ENCODE data around the gene IQGAP1.

The IQGAP1 gene

GRCh38 chr15:90388462-90389380 lies 679 bp downstream of the IQGAP1 start:
- WGBS (ENCODE audit: insufficient coverage), result 2% methylated on average over 37 of the region's 52 CpGs
- POLR2A ChIA-PET, result no interaction called here
- H3K27me3 ChIP-seq (replicated peaks in 2 of 5; ENCODE audit: control insufficient read depth in 4 of 5, insufficient read depth in 5 of 5, low read length in 4 of 5), result peaks cover 0 to 2% (median 0%) of the 10 kb centered on the region in 5 experiments
- peaks cover 0 to 16% (median 13%) of the 10 kb centered on the region in 4 experiments for H3K4me1 ChIP-seq (ENCODE audit: control extremely low read depth in 1 of 4, control insufficient read depth in 4 of 4, insufficient read depth in 4 of 4, low read length in 3 of 4)
- peak overlapping the region; percentile 66 to 90 for H3K27ac ChIP-seq (ENCODE audit: insufficient read depth in 1 of 2, low read depth in 1 of 2, low read length in 2 of 2, poor library complexity in 1 of 2, severe bottlenecking in 2 of 2)
- CTCF ChIA-PET, result interaction anchor here (0.7 to 1.9 kb wide), 7 partner anchors 11 to 93 kb away, joined by 3 to 11 read pairs (median 4); no protein-coding TSS in a partner anchor
- peaks cover 0 to 20% (median 10%) of the 10 kb centered on the region in 4 experiments for H3K36me3 ChIP-seq (ENCODE audit: control insufficient read depth in 4 of 4, insufficient read depth in 4 of 4, low read length in 3 of 4)
- H3K9me3 ChIP-seq (ENCODE audit: control extremely low read depth in 1 of 5, control insufficient read depth in 4 of 5, insufficient read depth in 2 of 5, low read depth in 1 of 5, low read length in 4 of 5), result no peaks in the 10 kb centered on the region
- DNase-seq, result peak; percentile 60 to 85 (median 80)
- peak overlapping the region; percentile 73 to 96 (median 84) for H3K4me3 ChIP-seq (ENCODE audit: control insufficient read depth in 1 of 7, extremely low read depth in 1 of 7, insufficient read depth in 4 of 7, low read depth in 2 of 7, low read length in 6 of 7)

- CTCF ChIA-PET, result interaction anchor here (1.9 kb wide), 1 partner anchor 28 kb away, joined by 11 read pairs; no protein-coding TSS in a partner anchor
These were observed 1.5 kb downstream of the IQGAP1 start for GRCh38 chr15:90389513-90389912.

GRCh38 chr15:90393040-90393439 lies 5.0 kb downstream of the IQGAP1 start:
- CTCF ChIA-PET, result no interaction called here
- Histone ChIP-seq H3K4me3 (ENCODE audit: control insufficient read depth in 1 of 7, extremely low read depth in 1 of 7, insufficient read depth in 4 of 7, low read depth in 2 of 7, low read length in 6 of 7) (no peak overlapping the region), H3K36me3 (ENCODE audit: control insufficient read depth in 4 of 4, insufficient read depth in 4 of 4, low read length in 3 of 4) (peaks cover 2 to 22% (median 11%) of the 10 kb centered on the region in 4 experiments), H3K27ac (ENCODE audit: insufficient read depth in 1 of 2, low read depth in 1 of 2, low read length in 2 of 2, poor library complexity in 1 of 2, severe bottlenecking in 2 of 2) (no peak overlapping the region), H3K4me1 (ENCODE audit: control extremely low read depth in 1 of 4, control insufficient read depth in 4 of 4, insufficient read depth in 4 of 4, low read length in 3 of 4) (peaks cover 0 to 12% (median 9%) of the 10 kb centered on the region in 4 experiments), H3K27me3 (replicated peaks in 2 of 5; ENCODE audit: control insufficient read depth in 4 of 5, insufficient read depth in 5 of 5, low read length in 4 of 5) (peaks cover 0 to 4% (median 0%) of the 10 kb centered on the region in 5 experiments), H3K9me3 (ENCODE audit: control extremely low read depth in 1 of 5, control insufficient read depth in 4 of 5, insufficient read depth in 2 of 5, low read depth in 1 of 5, low read length in 4 of 5) (no peaks in the 10 kb centered on the region)
- DNase-seq, result peak in 1 of 3 donors; percentile 22
- no CpG with 5 or more reads among the region's 1 CpG for WGBS (ENCODE audit: insufficient coverage)
- POLR2A ChIA-PET, result no interaction called here

More at GRCh38 chr15:90389513-90389912, 1.5 kb downstream of the IQGAP1 start:
- 98% methylated on average over 5 of the region's 6 CpGs for WGBS (ENCODE audit: insufficient coverage)
- POLR2A ChIA-PET, result no interaction called here
- Histone ChIP-seq H3K4me1 (ENCODE audit: control extremely low read depth in 1 of 4, control insufficient read depth in 4 of 4, insufficient read depth in 4 of 4, low read length in 3 of 4) (peaks cover 0 to 16% (median 13%) of the 10 kb centered on the region in 4 experiments), H3K27ac (ENCODE audit: insufficient read depth in 1 of 2, low read depth in 1 of 2, low read length in 2 of 2, poor library complexity in 1 of 2, severe bottlenecking in 2 of 2) (no peak overlapping the region), H3K4me3 (ENCODE audit: control insufficient read depth in 1 of 7, extremely low read depth in 1 of 7, insufficient read depth in 4 of 7, low read depth in 2 of 7, low read length in 6 of 7) (peak overlapping the region in 5 of 7 experiments; percentile 15 to 96 (median 84)), H3K27me3 (replicated peaks in 2 of 5; ENCODE audit: control insufficient read depth in 4 of 5, insufficient read depth in 5 of 5, low read length in 4 of 5) (peaks cover 0 to 2% (median 0%) of the 10 kb centered on the region in 5 experiments), H3K36me3 (ENCODE audit: control insufficient read depth in 4 of 4, insufficient read depth in 4 of 4, low read length in 3 of 4) (peaks cover 0 to 20% (median 10%) of the 10 kb centered on the region in 4 experiments), H3K9me3 (ENCODE audit: control extremely low read depth in 1 of 5, control insufficient read depth in 4 of 5, insufficient read depth in 2 of 5, low read depth in 1 of 5, low read length in 4 of 5) (no peaks in the 10 kb centered on the region)
- no peak for DNase-seq

GRCh38 chr15:90394074-90394473 lies 6.0 kb downstream of the IQGAP1 start:
- H3K4me3 ChIP-seq (ENCODE audit: control insufficient read depth in 1 of 7, extremely low read depth in 1 of 7, insufficient read depth in 4 of 7, low read depth in 2 of 7, low read length in 6 of 7), result no peak overlapping the region
- H3K9me3 ChIP-seq (ENCODE audit: control extremely low read depth in 1 of 5, control insufficient read depth in 4 of 5, insufficient read depth in 2 of 5, low read depth in 1 of 5, low read length in 4 of 5), result no peaks in the 10 kb centered on the region
- H3K36me3 ChIP-seq (ENCODE audit: control insufficient read depth in 4 of 4, insufficient read depth in 4 of 4, low read length in 3 of 4), result peaks cover 2 to 22% (median 11%) of the 10 kb centered on the region in 4 experiments
- no CpG with 5 or more reads among the region's 1 CpG for WGBS (ENCODE audit: insufficient coverage)
- no peak for DNase-seq
- POLR2A ChIA-PET, result no interaction called here
- peaks cover 0 to 4% (median 0%) of the 10 kb centered on the region in 5 experiments for H3K27me3 ChIP-seq (replicated peaks in 2 of 5; ENCODE audit: control insufficient read depth in 4 of 5, insufficient read depth in 5 of 5, low read length in 4 of 5)
- CTCF ChIA-PET, result interaction anchor here (0.9 to 1.3 kb wide), 2 partner anchors 19 to 27 kb away, joined by 3 to 4 read pairs; no protein-coding TSS in a partner anchor
- H3K4me1 ChIP-seq (ENCODE audit: control extremely low read depth in 1 of 4, control insufficient read depth in 4 of 4, insufficient read depth in 4 of 4, low read length in 3 of 4), result peaks cover 0 to 11% (median 7%) of the 10 kb centered on the region in 4 experiments
- no peak overlapping the region for H3K27ac ChIP-seq (ENCODE audit: insufficient read depth in 1 of 2, low read depth in 1 of 2, low read length in 2 of 2, poor library complexity in 1 of 2, severe bottlenecking in 2 of 2)

GRCh38 chr15:90394748-90395442 lies 6.9 kb downstream of the IQGAP1 start:
- POLR2A ChIA-PET, result no interaction called here
- CTCF ChIA-PET, result interaction anchor here (0.6 to 1.3 kb wide), 3 partner anchors 20 to 251 kb away, joined by 3 to 4 read pairs (median 3); no protein-coding TSS in a partner anchor
- H3K27me3 ChIP-seq (replicated peaks in 2 of 5; ENCODE audit: control insufficient read depth in 4 of 5, insufficient read depth in 5 of 5, low read length in 4 of 5), result peaks cover 0 to 4% (median 0%) of the 10 kb centered on the region in 5 experiments
- peaks cover 0 to 4% (median 3%) of the 10 kb centered on the region in 4 experiments for H3K4me1 ChIP-seq (ENCODE audit: control extremely low read depth in 1 of 4, control insufficient read depth in 4 of 4, insufficient read depth in 4 of 4, low read length in 3 of 4)
- H3K9me3 ChIP-seq (ENCODE audit: control extremely low read depth in 1 of 5, control insufficient read depth in 4 of 5, insufficient read depth in 2 of 5, low read depth in 1 of 5, low read length in 4 of 5), result no peaks in the 10 kb centered on the region
- 93% methylated on average over 2 of the region's 12 CpGs for WGBS (ENCODE audit: insufficient coverage)
- no peak for DNase-seq
- no peak overlapping the region for H3K27ac ChIP-seq (ENCODE audit: insufficient read depth in 1 of 2, low read depth in 1 of 2, low read length in 2 of 2, poor library complexity in 1 of 2, severe bottlenecking in 2 of 2)
- no peak overlapping the region for H3K4me3 ChIP-seq (ENCODE audit: control insufficient read depth in 1 of 7, extremely low read depth in 1 of 7, insufficient read depth in 4 of 7, low read depth in 2 of 7, low read length in 6 of 7)
- peaks cover 2 to 22% (median 11%) of the 10 kb centered on the region in 4 experiments for H3K36me3 ChIP-seq (ENCODE audit: control insufficient read depth in 4 of 4, insufficient read depth in 4 of 4, low read length in 3 of 4)

GRCh38 chr15:90396321-90396720 lies 8.3 kb downstream of the IQGAP1 start:
- CTCF ChIA-PET, result interaction anchor here (2.4 kb wide), 1 partner anchor 18 kb away, joined by 6 read pairs; no protein-coding TSS in a partner anchor
- DNase-seq, result no peak
- no peak overlapping the region for H3K4me3 ChIP-seq (ENCODE audit: control insufficient read depth in 1 of 7, extremely low read depth in 1 of 7, insufficient read depth in 4 of 7, low read depth in 2 of 7, low read length in 6 of 7)
- peaks cover 8 to 17% (median 13%) of the 10 kb centered on the region in 4 experiments for H3K4me1 ChIP-seq (ENCODE audit: control extremely low read depth in 1 of 4, control insufficient read depth in 4 of 4, insufficient read depth in 4 of 4, low read length in 3 of 4)
- H3K27ac ChIP-seq (ENCODE audit: insufficient read depth in 1 of 2, low read depth in 1 of 2, low read length in 2 of 2, poor library complexity in 1 of 2, severe bottlenecking in 2 of 2), result no peak overlapping the region
- H3K9me3 ChIP-seq (ENCODE audit: control extremely low read depth in 1 of 5, control insufficient read depth in 4 of 5, insufficient read depth in 2 of 5, low read depth in 1 of 5, low read length in 4 of 5), result no peaks in the 10 kb centered on the region
- POLR2A ChIA-PET, result interaction anchor here (1.3 kb wide), 1 partner anchor 14 kb away, joined by 3 read pairs; no protein-coding TSS in a partner anchor
- peaks cover 0 to 13% (median 7%) of the 10 kb centered on the region in 4 experiments for H3K36me3 ChIP-seq (ENCODE audit: control insufficient read depth in 4 of 4, insufficient read depth in 4 of 4, low read length in 3 of 4)
- 100% methylated on average over 1 of the region's 4 CpGs for WGBS (ENCODE audit: insufficient coverage)
- peaks cover 0 to 2% (median 0%) of the 10 kb centered on the region in 5 experiments for H3K27me3 ChIP-seq (replicated peaks in 2 of 5; ENCODE audit: control insufficient read depth in 4 of 5, insufficient read depth in 5 of 5, low read length in 4 of 5)
